ENCODE measurements around the gene CD200. TPM values are rescaled to one million over a fixed set of nuclear protein-coding genes. Genes with fewer than 3 reads are reported as not detected.
"Not testable (repeated sequence)": the region's sequence is repeated elsewhere in the genome, so short reads cannot be mapped to it uniquely, and the experiment has no call there.

The CD200 gene
- total RNA-seq, 4 donors from 2014 or later, result 15.6 to 31.8 (median 23.6) TPM

GRCh38 chr3:112395181-112395895 is 62.4 kb downstream of the CD200 start:
- H3K27ac ChIP-seq, result peak overlapping the region; percentile 29 to 98
- H3K9me3 ChIP-seq, result no peaks in the 10 kb centered on the region
- H3K27me3 ChIP-seq, result no peaks in the 10 kb centered on the region
- TF ChIP-seq, protein P1, sequence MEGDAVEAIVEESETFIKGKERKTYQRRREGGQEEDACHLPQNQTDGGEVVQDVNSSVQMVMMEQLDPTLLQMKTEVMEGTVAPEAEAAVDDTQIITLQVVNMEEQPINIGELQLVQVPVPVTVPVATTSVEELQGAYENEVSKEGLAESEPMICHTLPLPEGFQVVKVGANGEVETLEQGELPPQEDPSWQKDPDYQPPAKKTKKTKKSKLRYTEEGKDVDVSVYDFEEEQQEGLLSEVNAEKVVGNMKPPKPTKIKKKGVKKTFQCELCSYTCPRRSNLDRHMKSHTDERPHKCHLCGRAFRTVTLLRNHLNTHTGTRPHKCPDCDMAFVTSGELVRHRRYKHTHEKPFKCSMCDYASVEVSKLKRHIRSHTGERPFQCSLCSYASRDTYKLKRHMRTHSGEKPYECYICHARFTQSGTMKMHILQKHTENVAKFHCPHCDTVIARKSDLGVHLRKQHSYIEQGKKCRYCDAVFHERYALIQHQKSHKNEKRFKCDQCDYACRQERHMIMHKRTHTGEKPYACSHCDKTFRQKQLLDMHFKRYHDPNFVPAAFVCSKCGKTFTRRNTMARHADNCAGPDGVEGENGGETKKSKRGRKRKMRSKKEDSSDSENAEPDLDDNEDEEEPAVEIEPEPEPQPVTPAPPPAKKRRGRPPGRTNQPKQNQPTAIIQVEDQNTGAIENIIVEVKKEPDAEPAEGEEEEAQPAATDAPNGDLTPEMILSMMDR (IDR thresholded peaks at IDR 0.05), result no peak
- TF ChIP-seq POLR2A (IDR thresholded peaks at IDR 0.05), result no peak
- DNase-seq, result no peak
- H3K4me1 ChIP-seq, result peaks cover 4 to 5% of the 10 kb centered on the region in 2 donors
- intact Hi-C loops (cut with DNase I; ENCODE audit: low total_unique reads), result no loop called here
- H3K4me3 ChIP-seq, result no peak overlapping the region
- no peaks in the 10 kb centered on the region for H3K36me3 ChIP-seq

DNA sequence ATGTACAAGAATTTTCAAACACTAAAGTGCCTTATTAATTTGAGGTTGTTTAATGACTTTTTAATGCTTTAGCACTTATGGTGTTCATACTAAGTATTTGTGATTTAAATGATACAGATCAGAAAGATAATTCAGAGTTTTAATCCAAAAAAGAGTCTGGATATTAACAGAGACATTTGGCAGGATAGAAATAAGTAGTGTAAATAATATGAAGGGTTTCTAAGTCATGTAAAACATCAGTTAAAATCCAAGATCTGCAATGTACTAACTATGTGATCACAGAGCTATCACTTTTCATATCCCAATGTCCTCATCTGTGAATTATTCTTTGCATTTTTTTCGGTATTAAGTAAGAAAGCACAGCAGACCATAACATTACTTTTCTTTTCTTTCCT is 62.9 kb downstream of the CD200 start:
- H3K27ac ChIP-seq, result peak overlapping the region; percentile 29 to 98
- H3K4me3 ChIP-seq, result no peak overlapping the region
- H3K36me3 ChIP-seq, result no peaks in the 10 kb centered on the region
- no peak for TF ChIP-seq POLR2A (IDR thresholded peaks at IDR 0.05)
- TF ChIP-seq, protein P1 (IDR thresholded peaks at IDR 0.05), result no peak
- peaks cover 4 to 5% of the 10 kb centered on the region in 2 donors for H3K4me1 ChIP-seq
- DNase-seq, result no peak
- H3K9me3 ChIP-seq, result no peaks in the 10 kb centered on the region
- no peaks in the 10 kb centered on the region for H3K27me3 ChIP-seq
- intact Hi-C loops (cut with DNase I; ENCODE audit: low total_unique reads), result no loop called here

DNA sequence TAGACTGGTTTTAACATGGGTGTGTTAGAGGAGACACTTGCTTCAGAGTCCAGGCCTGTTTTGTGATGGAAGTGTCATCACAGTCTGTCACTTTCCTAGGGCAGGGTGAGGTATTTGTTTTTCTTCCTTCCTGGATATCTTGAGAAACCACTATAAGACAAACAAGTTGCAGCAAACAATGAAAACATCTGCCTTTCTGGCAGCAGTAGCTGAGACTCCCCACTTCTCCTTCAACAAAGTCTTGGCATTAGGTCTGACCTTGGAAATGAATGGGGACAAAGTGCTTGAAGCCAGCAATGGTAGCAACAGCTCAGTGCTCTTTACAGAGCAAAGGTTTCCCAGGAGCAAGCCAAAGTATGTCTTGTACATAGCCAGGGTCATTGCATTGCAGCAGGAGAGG is 64.6 kb downstream of the CD200 start:
- Histone ChIP-seq H3K4me1 (peaks cover 0 to 4% of the 10 kb centered on the region in 2 donors), H3K36me3 (no peaks in the 10 kb centered on the region), H3K9me3 (no peaks in the 10 kb centered on the region), H3K27ac (no peak overlapping the region), H3K4me3 (no peak overlapping the region), H3K27me3 (no peaks in the 10 kb centered on the region)
- TF ChIP-seq POLR2A (IDR thresholded peaks at IDR 0.05), result no peak
- TF ChIP-seq, protein P1 (IDR thresholded peaks at IDR 0.05), result no peak
- intact Hi-C loops (cut with DNase I; ENCODE audit: low total_unique reads), result no loop called here
- DNase-seq, result no peak

- Histone ChIP-seq H3K9me3 (no peaks in the 10 kb centered on the region), H3K4me1 (peaks cover 0 to 4% of the 10 kb centered on the region in 2 donors), H3K27ac (no peak overlapping the region), H3K36me3 (no peaks in the 10 kb centered on the region), H3K4me3 (no peak overlapping the region), H3K27me3 (no peaks in the 10 kb centered on the region)
- DNase-seq, result no peak
- TF ChIP-seq, protein P1 (IDR thresholded peaks at IDR 0.05), result no peak
- no peak for TF ChIP-seq POLR2A (IDR thresholded peaks at IDR 0.05)
- intact Hi-C loops (cut with DNase I; ENCODE audit: low total_unique reads), result no loop called here
These were observed 66.1 kb downstream of the CD200 start for GRCh38 chr3:112399064-112399463.

- H3K4me3 ChIP-seq; H3K27ac ChIP-seq; DNase-seq; H3K27me3 ChIP-seq; H3K9me3 ChIP-seq; intact Hi-C loops (cut with DNase I; ENCODE audit: low total_unique reads); H3K4me1 ChIP-seq; H3K36me3 ChIP-seq: not testable (repeated sequence)
These were observed 66.6 kb downstream of the CD200 start for GRCh38 chr3:112399554-112399953.

DNA sequence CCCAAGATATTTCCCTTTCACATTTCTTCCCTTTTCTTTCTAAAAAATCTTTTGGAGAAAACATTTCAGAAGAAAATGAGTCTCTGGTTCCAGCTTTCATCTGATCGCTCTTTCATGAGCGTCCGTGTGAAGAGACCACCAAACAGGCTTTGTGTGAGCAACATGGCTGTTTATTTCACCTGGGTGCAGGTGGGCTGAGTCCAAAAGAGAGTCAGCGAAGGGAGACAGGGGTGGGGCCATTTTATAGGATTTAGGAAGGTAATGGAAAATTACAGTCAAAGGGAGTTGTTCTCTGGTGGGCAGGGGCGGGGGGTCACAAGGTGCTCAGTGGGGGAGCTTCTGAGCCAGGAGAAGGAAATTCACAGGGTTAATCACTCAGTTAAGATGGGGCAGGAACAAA is 67.4 kb downstream of the CD200 start:
- H3K9me3 ChIP-seq; DNase-seq; H3K4me1 ChIP-seq; intact Hi-C loops (cut with DNase I; ENCODE audit: low total_unique reads); H3K4me3 ChIP-seq; H3K27ac ChIP-seq; H3K36me3 ChIP-seq; H3K27me3 ChIP-seq: not testable (repeated sequence)

All from uterus (tissue), 4 donors.